HL-60 (cell line): ENCODE data around the gene ZDHHC12.

Experiments
- POLR2AphosphoS5 ChIP-seq: IDR thresholded peaks from 2 replicates; pipeline ENCODE4 v1.6.1; 2012; ENCODE audit warnings: low read depth
- SPI1 ChIP-seq: IDR thresholded peaks from 2 replicates; pipeline ENCODE4 v1.6.1; 2012; ENCODE audit warnings: low read depth, mild to moderate bottlenecking, borderline replicate concordance
- TF ChIP-seq, protein P1 (sequence below): IDR thresholded peaks from one replicate; pipeline ENCODE4 v1.5.1; 2011; ENCODE audit warnings: low read length, control low read depth, inconsistent platforms; ENCODE audit not compliant: insufficient read depth
- TF ChIP-seq, protein P2 (sequence below): IDR thresholded peaks from 2 replicates; pipeline ENCODE4 v1.6.1; 2012; ENCODE audit warnings: low read depth; ENCODE audit not compliant: insufficient replicate concordance

DNA sequence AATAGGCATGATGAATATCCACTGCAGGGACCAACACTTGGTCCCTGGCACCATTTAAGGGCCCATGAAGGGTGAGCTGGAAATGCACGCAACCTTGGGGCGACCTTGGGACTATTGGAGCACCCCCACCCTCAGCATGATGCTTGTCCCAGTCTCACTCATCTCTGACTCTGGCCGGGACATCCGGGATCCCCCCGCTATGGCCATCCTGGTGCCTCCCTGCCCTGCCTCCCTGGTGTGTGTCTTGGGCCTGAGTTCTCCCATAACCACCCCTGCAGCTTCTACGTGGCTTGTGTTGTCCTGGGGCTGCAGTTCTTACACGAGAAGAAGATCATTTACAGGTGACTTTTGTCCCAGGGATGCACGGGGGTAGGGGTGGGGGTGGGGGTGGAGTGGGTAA, 5.9 kb downstream of the ZDHHC12 start:
- TF ChIP-seq, protein P1, sequence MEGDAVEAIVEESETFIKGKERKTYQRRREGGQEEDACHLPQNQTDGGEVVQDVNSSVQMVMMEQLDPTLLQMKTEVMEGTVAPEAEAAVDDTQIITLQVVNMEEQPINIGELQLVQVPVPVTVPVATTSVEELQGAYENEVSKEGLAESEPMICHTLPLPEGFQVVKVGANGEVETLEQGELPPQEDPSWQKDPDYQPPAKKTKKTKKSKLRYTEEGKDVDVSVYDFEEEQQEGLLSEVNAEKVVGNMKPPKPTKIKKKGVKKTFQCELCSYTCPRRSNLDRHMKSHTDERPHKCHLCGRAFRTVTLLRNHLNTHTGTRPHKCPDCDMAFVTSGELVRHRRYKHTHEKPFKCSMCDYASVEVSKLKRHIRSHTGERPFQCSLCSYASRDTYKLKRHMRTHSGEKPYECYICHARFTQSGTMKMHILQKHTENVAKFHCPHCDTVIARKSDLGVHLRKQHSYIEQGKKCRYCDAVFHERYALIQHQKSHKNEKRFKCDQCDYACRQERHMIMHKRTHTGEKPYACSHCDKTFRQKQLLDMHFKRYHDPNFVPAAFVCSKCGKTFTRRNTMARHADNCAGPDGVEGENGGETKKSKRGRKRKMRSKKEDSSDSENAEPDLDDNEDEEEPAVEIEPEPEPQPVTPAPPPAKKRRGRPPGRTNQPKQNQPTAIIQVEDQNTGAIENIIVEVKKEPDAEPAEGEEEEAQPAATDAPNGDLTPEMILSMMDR, result no peak
- TF ChIP-seq, protein P2, sequence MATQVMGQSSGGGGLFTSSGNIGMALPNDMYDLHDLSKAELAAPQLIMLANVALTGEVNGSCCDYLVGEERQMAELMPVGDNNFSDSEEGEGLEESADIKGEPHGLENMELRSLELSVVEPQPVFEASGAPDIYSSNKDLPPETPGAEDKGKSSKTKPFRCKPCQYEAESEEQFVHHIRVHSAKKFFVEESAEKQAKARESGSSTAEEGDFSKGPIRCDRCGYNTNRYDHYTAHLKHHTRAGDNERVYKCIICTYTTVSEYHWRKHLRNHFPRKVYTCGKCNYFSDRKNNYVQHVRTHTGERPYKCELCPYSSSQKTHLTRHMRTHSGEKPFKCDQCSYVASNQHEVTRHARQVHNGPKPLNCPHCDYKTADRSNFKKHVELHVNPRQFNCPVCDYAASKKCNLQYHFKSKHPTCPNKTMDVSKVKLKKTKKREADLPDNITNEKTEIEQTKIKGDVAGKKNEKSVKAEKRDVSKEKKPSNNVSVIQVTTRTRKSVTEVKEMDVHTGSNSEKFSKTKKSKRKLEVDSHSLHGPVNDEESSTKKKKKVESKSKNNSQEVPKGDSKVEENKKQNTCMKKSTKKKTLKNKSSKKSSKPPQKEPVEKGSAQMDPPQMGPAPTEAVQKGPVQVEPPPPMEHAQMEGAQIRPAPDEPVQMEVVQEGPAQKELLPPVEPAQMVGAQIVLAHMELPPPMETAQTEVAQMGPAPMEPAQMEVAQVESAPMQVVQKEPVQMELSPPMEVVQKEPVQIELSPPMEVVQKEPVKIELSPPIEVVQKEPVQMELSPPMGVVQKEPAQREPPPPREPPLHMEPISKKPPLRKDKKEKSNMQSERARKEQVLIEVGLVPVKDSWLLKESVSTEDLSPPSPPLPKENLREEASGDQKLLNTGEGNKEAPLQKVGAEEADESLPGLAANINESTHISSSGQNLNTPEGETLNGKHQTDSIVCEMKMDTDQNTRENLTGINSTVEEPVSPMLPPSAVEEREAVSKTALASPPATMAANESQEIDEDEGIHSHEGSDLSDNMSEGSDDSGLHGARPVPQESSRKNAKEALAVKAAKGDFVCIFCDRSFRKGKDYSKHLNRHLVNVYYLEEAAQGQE, result no peak
- no peak for TF ChIP-seq POLR2AphosphoS5
- no peak for TF ChIP-seq SPI1
